Fibroblast of lung (primary cell): ENCODE data around the gene GRAMD1A. TPM values are rescaled to one million over a fixed set of nuclear protein-coding genes. Genes with fewer than 3 reads are reported as not detected.

Experiments used
- DNase-seq, 2 donors: peaks; one replicate each; pipeline versions ENCODE4 v3.0.0 to v3.0.0-alpha.2; 2010; ENCODE audit warnings: low read depth in 2 of 2
- H2AFZ ChIP-seq: 2 replicates; pipeline ENCODE4 v1.5.1; 2012; ENCODE audit warnings: low read length, control low read depth, inconsistent platforms
- H3K27ac ChIP-seq: 2 replicates; pipeline ENCODE4 v1.5.1; 2011; ENCODE audit warnings: low read length, control low read depth; ENCODE audit not compliant: insufficient read depth
- H3K27me3 ChIP-seq: 2 replicates; pipeline ENCODE4 v1.5.1; 2011; ENCODE audit warnings: mild to moderate bottlenecking, low read length; ENCODE audit not compliant: control insufficient read depth, insufficient read depth
- H3K36me3 ChIP-seq: 2 replicates; pipeline ENCODE4 v1.5.1; 2011; ENCODE audit warnings: low read length; ENCODE audit not compliant: control insufficient read depth, insufficient read depth
- H3K4me1 ChIP-seq: 2 replicates; pipeline ENCODE4 v1.5.1; 2011; ENCODE audit warnings: low read length; ENCODE audit not compliant: control insufficient read depth, insufficient read depth; ENCODE audit errors: extremely low read depth
- H3K4me2 ChIP-seq: 2 replicates; pipeline ENCODE4 v1.5.1; 2011; ENCODE audit warnings: low read length, control low read depth; ENCODE audit not compliant: insufficient read depth; ENCODE audit errors: extremely low read depth
- H3K4me3 ChIP-seq, 4 experiments: fragments of 200-600 bp in 1 of 4; sonication (generic) in 1 of 4; replicated peaks in 1 of 4; 2 replicates each; pipeline ENCODE4 v1.5.1; 2011 to 2016; ENCODE audit warnings: low read length in 4 of 4, low read depth in 3 of 4, mild to moderate bottlenecking in 3 of 4, control low read depth in 2 of 4, inconsistent platforms in 1 of 4, mixed read lengths in 1 of 4; ENCODE audit not compliant: insufficient read depth in 1 of 4; ENCODE audit errors: control extremely low read depth in 1 of 4
- H3K79me2 ChIP-seq: 2 replicates; pipeline ENCODE4 v1.5.1; 2012; ENCODE audit warnings: mild to moderate bottlenecking, low read length, inconsistent platforms; ENCODE audit not compliant: control insufficient read depth, insufficient read depth
- H3K9ac ChIP-seq: 2 replicates; pipeline ENCODE4 v1.5.1; 2011; ENCODE audit warnings: mild to moderate bottlenecking, low read length, control low read depth; ENCODE audit not compliant: insufficient read depth
- H3K9me3 ChIP-seq: 2 replicates; pipeline ENCODE4 v1.5.1; 2012; ENCODE audit warnings: low read depth, low read length; ENCODE audit not compliant: control insufficient read depth, insufficient read depth
- H4K20me1 ChIP-seq: 2 replicates; pipeline ENCODE4 v1.5.1; 2011; ENCODE audit warnings: low read length; ENCODE audit not compliant: control insufficient read depth, insufficient read depth; ENCODE audit errors: extremely low read depth
- EZH2 ChIP-seq: IDR thresholded peaks from 2 replicates; pipeline ENCODE4 v1.5.1; 2012; ENCODE audit warnings: low read length, control low read depth, mild to moderate bottlenecking; ENCODE audit errors: missing control alignments
- polyA plus RNA-seq, 2 donors: library from polyadenylated mRNA; depleted of rRNA in 1 of 2; stranded (reverse) in 1 of 2; unstranded in 1 of 2; fragments of >200 nt; gene quantifications; 2 replicates each; pipeline ENCODE4 v1.2.1, GENCODE V29; 2011 to 2012; ENCODE audit warnings: missing spikeins in 1 of 2
- total RNA-seq: library from RNA; depleted of rRNA; stranded (reverse); fragments of >200 nt; gene quantifications from 2 replicates; pipeline ENCODE4 v1.2.1, GENCODE V29; 2014
- TF ChIP-seq, protein P1 (sequence below), 2 donors: IDR thresholded peaks in 1 of 2; conservative IDR thresholded peaks in 1 of 2; 1 replicate in 1 of 2; 2 replicates in 1 of 2; pipeline ENCODE4 v1.5.1; 2011 to 2012; ENCODE audit warnings: low read length in 2 of 2, control low read depth in 1 of 2, inconsistent platforms in 1 of 2, low read depth in 1 of 2, mild to moderate bottlenecking in 1 of 2

GRAMD1A gene
- total and polyA plus RNA-seq, 2 donors (not counting 1 experiment from before 2014, with no cell fraction given): 21.4 to 24.4 TPM

GRCh38 chr19:34976611-34977010 is 23.5 kb upstream of the GRAMD1A start:
- Histone ChIP-seq H3K4me1 (no peaks in the 10 kb centered on the region), H3K27ac (no peak overlapping the region), H3K79me2 (no peaks in the 10 kb centered on the region), H2AFZ (no peak overlapping the region), H3K36me3 (no peaks in the 10 kb centered on the region), H3K27me3 (no peaks in the 10 kb centered on the region), H3K4me3 (no peak overlapping the region), H3K9me3 (no peaks in the 10 kb centered on the region), H4K20me1 (no peaks in the 10 kb centered on the region), H3K4me2 (no peak overlapping the region), H3K9ac (no peak overlapping the region)
- no peak for DNase-seq
- TF ChIP-seq, protein P1, sequence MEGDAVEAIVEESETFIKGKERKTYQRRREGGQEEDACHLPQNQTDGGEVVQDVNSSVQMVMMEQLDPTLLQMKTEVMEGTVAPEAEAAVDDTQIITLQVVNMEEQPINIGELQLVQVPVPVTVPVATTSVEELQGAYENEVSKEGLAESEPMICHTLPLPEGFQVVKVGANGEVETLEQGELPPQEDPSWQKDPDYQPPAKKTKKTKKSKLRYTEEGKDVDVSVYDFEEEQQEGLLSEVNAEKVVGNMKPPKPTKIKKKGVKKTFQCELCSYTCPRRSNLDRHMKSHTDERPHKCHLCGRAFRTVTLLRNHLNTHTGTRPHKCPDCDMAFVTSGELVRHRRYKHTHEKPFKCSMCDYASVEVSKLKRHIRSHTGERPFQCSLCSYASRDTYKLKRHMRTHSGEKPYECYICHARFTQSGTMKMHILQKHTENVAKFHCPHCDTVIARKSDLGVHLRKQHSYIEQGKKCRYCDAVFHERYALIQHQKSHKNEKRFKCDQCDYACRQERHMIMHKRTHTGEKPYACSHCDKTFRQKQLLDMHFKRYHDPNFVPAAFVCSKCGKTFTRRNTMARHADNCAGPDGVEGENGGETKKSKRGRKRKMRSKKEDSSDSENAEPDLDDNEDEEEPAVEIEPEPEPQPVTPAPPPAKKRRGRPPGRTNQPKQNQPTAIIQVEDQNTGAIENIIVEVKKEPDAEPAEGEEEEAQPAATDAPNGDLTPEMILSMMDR (conservative IDR thresholded peaks at IDR 0.05 in 1 of 2, IDR thresholded peaks at IDR 0.05 in 1 of 2; ENCODE audit: low read depth in 1 of 2, low read length in 2 of 2): no peak
- TF ChIP-seq EZH2: no peak

DNA sequence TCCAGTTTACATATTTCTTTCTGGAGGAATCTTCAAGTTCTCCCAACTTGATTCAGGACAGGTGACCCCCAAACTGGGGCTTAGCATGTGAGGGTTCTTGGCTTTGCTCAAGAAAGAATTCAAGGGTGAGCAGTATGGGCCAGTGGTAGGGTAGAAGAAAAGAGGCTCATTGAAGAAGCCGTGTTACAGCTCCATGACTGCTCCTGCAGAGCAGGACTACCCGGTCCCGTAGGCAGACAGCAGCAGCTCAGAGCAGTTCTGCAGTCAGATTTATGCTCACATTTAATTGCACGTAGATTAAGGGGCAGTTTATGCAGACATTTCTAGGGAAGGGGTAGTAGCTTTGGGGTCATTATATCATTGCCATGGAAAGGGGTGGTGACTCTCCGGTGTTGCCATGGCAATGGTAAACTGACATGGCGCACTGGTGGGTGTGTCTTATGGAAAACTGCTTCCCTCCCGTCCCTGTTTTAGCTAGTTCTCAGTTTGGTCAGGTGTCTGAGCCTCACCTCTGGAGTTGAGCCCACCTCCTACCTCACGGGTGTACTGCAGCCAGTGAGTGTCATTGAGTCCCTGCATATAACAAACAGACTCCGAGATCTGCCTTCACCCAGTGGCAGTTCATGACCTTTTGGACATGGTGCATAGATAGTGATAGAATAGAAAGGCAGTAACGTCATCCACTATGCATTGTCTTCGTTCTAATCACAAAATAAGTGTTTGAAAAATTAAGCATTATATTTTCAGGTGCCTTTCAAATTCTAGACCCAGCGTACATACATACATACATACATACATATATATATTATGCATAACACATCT is 20.1 kb upstream of the GRAMD1A start:
- DNase-seq: no peak
- no peak overlapping the region for H3K27ac ChIP-seq

GRCh38 chr19:34982275-34982674 is 17.8 kb upstream of the GRAMD1A start:
- no peaks in the 10 kb centered on the region for H3K9me3 ChIP-seq
- H3K4me1 ChIP-seq: no peaks in the 10 kb centered on the region
- no peaks in the 10 kb centered on the region for H4K20me1 ChIP-seq
- no peak overlapping the region for H3K9ac ChIP-seq
- no peaks in the 10 kb centered on the region for H3K27me3 ChIP-seq
- DNase-seq: no peak
- H2AFZ ChIP-seq: no peak overlapping the region
- no peak overlapping the region for H3K4me3 ChIP-seq
- H3K27ac ChIP-seq: no peak overlapping the region
- no peaks in the 10 kb centered on the region for H3K36me3 ChIP-seq
- H3K79me2 ChIP-seq: no peaks in the 10 kb centered on the region
- no peak overlapping the region for H3K4me2 ChIP-seq
- TF ChIP-seq, protein P1 (conservative IDR thresholded peaks at IDR 0.05 in 1 of 2, IDR thresholded peaks at IDR 0.05 in 1 of 2; ENCODE audit: low read depth in 1 of 2, low read length in 2 of 2): no peak
- no peak for TF ChIP-seq EZH2

More for the DNA sequence above, 20.1 kb upstream of the GRAMD1A start:
- H3K79me2 ChIP-seq: no peaks in the 10 kb centered on the region
- TF ChIP-seq, protein P1 (conservative IDR thresholded peaks at IDR 0.05 in 1 of 2, IDR thresholded peaks at IDR 0.05 in 1 of 2; ENCODE audit: low read depth in 1 of 2, low read length in 2 of 2): no peak
- H3K27me3 ChIP-seq: no peaks in the 10 kb centered on the region
- no peaks in the 10 kb centered on the region for H3K9me3 ChIP-seq
- no peaks in the 10 kb centered on the region for H3K4me1 ChIP-seq
- H4K20me1 ChIP-seq: no peaks in the 10 kb centered on the region
- H2AFZ ChIP-seq: no peak overlapping the region
- H3K36me3 ChIP-seq: no peaks in the 10 kb centered on the region
- no peak overlapping the region for H3K4me3 ChIP-seq
- no peak overlapping the region for H3K9ac ChIP-seq
- no peak overlapping the region for H3K4me2 ChIP-seq
